ENCODE results near the gene EIF3F. TPM values are rescaled to one million over a fixed set of nuclear protein-coding genes. Genes with fewer than 3 reads are reported as not detected.

The EIF3F gene
- total RNA-seq, 1 donor from 2014 or later: 200 TPM

GRCh38 chr11:8041576-8041975 lies 54.4 kb downstream of the EIF3F start:
- intact Hi-C loops (cut with DNase I): no loop called here

GRCh38 chr11:8043756-8044155 lies 56.6 kb downstream of the EIF3F start:
- H3K36me3 ChIP-seq: no peaks in the 10 kb centered on the region
- no peak overlapping the region for H3K27ac ChIP-seq
- no peak for DNase-seq
- no peak overlapping the region for H3K4me3 ChIP-seq
- no peak for TF ChIP-seq CTCF (IDR thresholded peaks at IDR 0.05)
- H3K27me3 ChIP-seq: no peaks in the 10 kb centered on the region
- ATAC-seq: no peak
- no peaks in the 10 kb centered on the region for H3K9me3 ChIP-seq
- intact Hi-C loops (cut with DNase I): no loop called here
- no peaks in the 10 kb centered on the region for H3K4me1 ChIP-seq

More at GRCh38 chr11:8041576-8041975, 54.4 kb downstream of the EIF3F start:
- TF ChIP-seq CTCF (IDR thresholded peaks at IDR 0.05): no peak
- Histone ChIP-seq H3K4me3 (no peak overlapping the region), H3K9me3 (no peaks in the 10 kb centered on the region), H3K27me3 (no peaks in the 10 kb centered on the region), H3K36me3 (no peaks in the 10 kb centered on the region), H3K4me1 (no peaks in the 10 kb centered on the region), H3K27ac (no peak overlapping the region)
- no peak for DNase-seq
- no peak for ATAC-seq

DNA sequence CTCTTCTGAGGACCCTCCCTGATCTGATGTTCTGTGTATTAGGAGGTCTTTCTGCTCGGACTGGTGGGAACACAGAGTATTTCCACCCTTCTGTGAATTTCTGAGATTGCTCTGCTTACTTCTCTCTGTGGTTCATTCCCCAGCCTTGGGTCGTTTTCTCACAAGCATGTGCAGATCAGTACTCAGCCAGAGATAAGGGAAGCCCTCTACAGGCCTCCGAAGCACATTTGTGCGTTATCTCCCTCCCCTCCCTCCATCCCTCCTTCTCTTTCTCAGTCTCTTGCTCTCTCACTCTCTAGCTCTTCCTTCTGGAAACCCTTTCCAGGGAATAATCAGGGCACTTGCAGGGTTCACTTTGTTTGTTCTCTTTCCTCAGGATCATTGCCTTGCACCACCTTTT lies 58.7 kb downstream of the EIF3F start:
- TF ChIP-seq CTCF (IDR thresholded peaks at IDR 0.05): no peak
- intact Hi-C loops (cut with DNase I): no loop called here
- Histone ChIP-seq H3K4me3 (no peak overlapping the region), H3K4me1 (no peaks in the 10 kb centered on the region), H3K36me3 (no peaks in the 10 kb centered on the region), H3K27me3 (no peaks in the 10 kb centered on the region), H3K9me3 (no peaks in the 10 kb centered on the region), H3K27ac (no peak overlapping the region)
- ATAC-seq: no peak
- DNase-seq: no peak

GRCh38 chr11:8047382-8047781 lies 60.2 kb downstream of the EIF3F start:
- ATAC-seq: no peak
- intact Hi-C loops (cut with DNase I): no loop called here
- Histone ChIP-seq H3K9me3 (no peaks in the 10 kb centered on the region), H3K4me3 (no peak overlapping the region), H3K27ac (no peak overlapping the region), H3K36me3 (no peaks in the 10 kb centered on the region), H3K4me1 (no peaks in the 10 kb centered on the region), H3K27me3 (no peaks in the 10 kb centered on the region)
- DNase-seq: no peak
- no peak for TF ChIP-seq CTCF (IDR thresholded peaks at IDR 0.05)

GRCh38 chr11:8049084-8049483 lies 61.9 kb downstream of the EIF3F start:
- H3K27me3 ChIP-seq: no peaks in the 10 kb centered on the region
- ATAC-seq: no peak
- H3K4me3 ChIP-seq: no peak overlapping the region
- no peaks in the 10 kb centered on the region for H3K4me1 ChIP-seq
- TF ChIP-seq CTCF (IDR thresholded peaks at IDR 0.05): no peak
- intact Hi-C loops (cut with DNase I): no loop called here
- DNase-seq: no peak
- H3K36me3 ChIP-seq: no peaks in the 10 kb centered on the region
- H3K27ac ChIP-seq: no peak overlapping the region
- no peaks in the 10 kb centered on the region for H3K9me3 ChIP-seq

Other genes starting within 250 kb of the EIF3F start
- 1.3 TPM for gene OR5P2, start 190.4 kb upstream of the EIF3F start, total RNA-seq
- 2.2 TPM for gene OR5P3, start 156.5 kb upstream of the EIF3F start, total RNA-seq
- gene OR10A6, start 56.1 kb upstream of the EIF3F start, total RNA-seq: not detected
- gene OR10A3, start 45.6 kb upstream of the EIF3F start, total RNA-seq: not detected
- not detected for gene NLRP10, start 21.9 kb upstream of the EIF3F start, total RNA-seq
- 3.6 TPM for gene TUB, start 93.9 kb downstream of the EIF3F start, total RNA-seq
- 12.9 TPM for gene RIC3, start 181.7 kb downstream of the EIF3F start, total RNA-seq

Measured in upper lobe of right lung (tissue), 1 donor.